Glomerular visceral epithelial cell (primary cell): ENCODE data around the gene C1orf21.
A peak's percentile ranks its signal among the peaks of the same experiment; 100 is the strongest.

ENCODE experiments used
- DNase-seq: peaks from one replicate; pipeline ENCODE4 v3.0.0-alpha.2; 2016; ENCODE audit errors: extremely low spot score

The C1orf21 gene

GRCh38 chr1:184387069-184387475 is 243 bp downstream of the C1orf21 start:
- DNase-seq, result no peak

GRCh38 chr1:184387476-184388318 is 868 bp downstream of the C1orf21 start:
- peak; percentile 35 for DNase-seq

- peak; percentile 70 for DNase-seq
Observed at GRCh38 chr1:184388319-184388889, 1.6 kb downstream of the C1orf21 start.

- no peak for DNase-seq
Observed at GRCh38 chr1:184388971-184389370, 2.1 kb downstream of the C1orf21 start.

- no peak for DNase-seq
Observed at GRCh38 chr1:184389446-184389845, 2.6 kb downstream of the C1orf21 start.

- no peak for DNase-seq
Observed at GRCh38 chr1:184390889-184391288, 4.1 kb downstream of the C1orf21 start.

GRCh38 chr1:184392067-184392466 is 5.2 kb downstream of the C1orf21 start:
- DNase-seq, result no peak

- no peak for DNase-seq
Observed at GRCh38 chr1:184392779-184393522, 6.1 kb downstream of the C1orf21 start.

GRCh38 chr1:184393962-184394361 is 7.1 kb downstream of the C1orf21 start:
- DNase-seq, result no peak

GRCh38 chr1:184395370-184395769 is 8.5 kb downstream of the C1orf21 start:
- no peak for DNase-seq

- DNase-seq, result no peak
Observed at GRCh38 chr1:184395937-184396480, 9.2 kb downstream of the C1orf21 start.

GRCh38 chr1:184399192-184399847 is 12.5 kb downstream of the C1orf21 start:
- DNase-seq, result no peak

- DNase-seq, result no peak
Observed at GRCh38 chr1:184403961-184404726, 17.3 kb downstream of the C1orf21 start.

GRCh38 chr1:184404727-184405027 is 17.8 kb downstream of the C1orf21 start:
- no peak for DNase-seq

- DNase-seq, result no peak
Observed at GRCh38 chr1:184405094-184405800, 18.4 kb downstream of the C1orf21 start.

GRCh38 chr1:184405801-184406142 is 18.9 kb downstream of the C1orf21 start:
- no peak for DNase-seq

- DNase-seq, result no peak
Observed at GRCh38 chr1:184406479-184406878, 19.6 kb downstream of the C1orf21 start.

- peak; percentile 12 for DNase-seq
Observed at GRCh38 chr1:184407816-184408510, 21.1 kb downstream of the C1orf21 start.

- DNase-seq, result no peak
Observed at GRCh38 chr1:184408580-184408979, 21.8 kb downstream of the C1orf21 start.

- DNase-seq, result peak; percentile 19
Observed at GRCh38 chr1:184409011-184409410, 22.2 kb downstream of the C1orf21 start.
